ENCODE data around the gene MCOLN2. TPM values are rescaled to one million over a fixed set of nuclear protein-coding genes. Genes with fewer than 3 reads are reported as not detected.
"Not testable (repeated sequence)": the region's sequence is repeated elsewhere in the genome, so short reads cannot be mapped to it uniquely, and the experiment has no call there.

The MCOLN2 gene
- total and polyA plus RNA-seq, 4 donors: 0.29 to 0.89 (median 0.57) TPM

GRCh38 chr1:85022700-85023099, 25.8 kb upstream of the MCOLN2 start:
- H3K36me3 ChIP-seq (ENCODE audit: control insufficient read depth, insufficient read depth, low read length): no peaks in the 10 kb centered on the region
- H3K4me1 ChIP-seq (ENCODE audit: control insufficient read depth, insufficient read depth, low read length): no peaks in the 10 kb centered on the region
- DNase-seq (ENCODE audit: low read depth in 4 of 6, low spot score in 6 of 6): no peak
- no peaks in the 10 kb centered on the region for H3K27me3 ChIP-seq (ENCODE audit: control insufficient read depth, insufficient read depth, low read length)
- H3K9me3 ChIP-seq (ENCODE audit: control insufficient read depth, insufficient read depth, low read length): no peaks in the 10 kb centered on the region
- no peak overlapping the region for H3K4me3 ChIP-seq (ENCODE audit: low read depth, low read length)
- no peak overlapping the region for H3K27ac ChIP-seq (ENCODE audit: low read depth, low read length)

- Histone ChIP-seq H3K27ac (ENCODE audit: low read depth, low read length) (peak overlapping the region; percentile 44), H3K9me3 (ENCODE audit: control insufficient read depth, insufficient read depth, low read length) (no peaks in the 10 kb centered on the region), H3K36me3 (ENCODE audit: control insufficient read depth, insufficient read depth, low read length) (no peaks in the 10 kb centered on the region), H3K4me3 (ENCODE audit: low read depth, low read length) (no peak overlapping the region), H3K27me3 (ENCODE audit: control insufficient read depth, insufficient read depth, low read length) (no peaks in the 10 kb centered on the region), H3K4me1 (ENCODE audit: control insufficient read depth, insufficient read depth, low read length) (no peaks in the 10 kb centered on the region)
- DNase-seq (ENCODE audit: low read depth in 4 of 6, low spot score in 6 of 6): peak in 2 of 6 donors; percentile 13 to 31
- WGBS (ENCODE audit: insufficient coverage): 50% methylated on average over 1 of the region's 4 CpGs
Observed at GRCh38 chr1:85019994-85020393, 23.1 kb upstream of the MCOLN2 start.

GRCh38 chr1:85015826-85016225, 18.9 kb upstream of the MCOLN2 start:
- H3K9me3 ChIP-seq (ENCODE audit: control insufficient read depth, insufficient read depth, low read length): no peaks in the 10 kb centered on the region
- no CpG with 5 or more reads among the region's 1 CpG for WGBS (ENCODE audit: insufficient coverage)
- H3K4me1 ChIP-seq (ENCODE audit: control insufficient read depth, insufficient read depth, low read length): no peaks in the 10 kb centered on the region
- H3K27me3 ChIP-seq (ENCODE audit: control insufficient read depth, insufficient read depth, low read length): no peaks in the 10 kb centered on the region
- H3K36me3 ChIP-seq (ENCODE audit: control insufficient read depth, insufficient read depth, low read length): no peaks in the 10 kb centered on the region
- H3K4me3 ChIP-seq (ENCODE audit: low read depth, low read length): no peak overlapping the region
- H3K27ac ChIP-seq (ENCODE audit: low read depth, low read length): no peak overlapping the region
- no peak for DNase-seq (ENCODE audit: low read depth in 4 of 6, low spot score in 6 of 6)

GRCh38 chr1:85005641-85006040, 8.7 kb upstream of the MCOLN2 start:
- not testable (repeated sequence) for H3K27ac ChIP-seq (ENCODE audit: low read depth, low read length); DNase-seq (ENCODE audit: low read depth in 4 of 6, low spot score in 6 of 6); H3K27me3 ChIP-seq (ENCODE audit: control insufficient read depth, insufficient read depth, low read length); H3K36me3 ChIP-seq (ENCODE audit: control insufficient read depth, insufficient read depth, low read length); H3K4me3 ChIP-seq (ENCODE audit: low read depth, low read length); H3K4me1 ChIP-seq (ENCODE audit: control insufficient read depth, insufficient read depth, low read length); H3K9me3 ChIP-seq (ENCODE audit: control insufficient read depth, insufficient read depth, low read length)
- WGBS (ENCODE audit: insufficient coverage): no CpG with 5 or more reads among the region's 1 CpG

- peaks cover 27% of the 10 kb centered on the region for H3K27me3 ChIP-seq (ENCODE audit: control insufficient read depth, insufficient read depth, low read length)
- H3K27ac ChIP-seq (ENCODE audit: low read depth, low read length): no peak overlapping the region
- no peak for DNase-seq (ENCODE audit: low read depth in 4 of 6, low spot score in 6 of 6)
- peaks cover 4% of the 10 kb centered on the region for H3K9me3 ChIP-seq (ENCODE audit: control insufficient read depth, insufficient read depth, low read length)
- peaks cover 16% of the 10 kb centered on the region for H3K4me1 ChIP-seq (ENCODE audit: control insufficient read depth, insufficient read depth, low read length)
- no peaks in the 10 kb centered on the region for H3K36me3 ChIP-seq (ENCODE audit: control insufficient read depth, insufficient read depth, low read length)
- no peak overlapping the region for H3K4me3 ChIP-seq (ENCODE audit: low read depth, low read length)
Observed at GRCh38 chr1:85001742-85002141, 4.8 kb upstream of the MCOLN2 start.

- peaks cover 52% of the 10 kb centered on the region for H3K27me3 ChIP-seq (ENCODE audit: control insufficient read depth, insufficient read depth, low read length)
- no peak overlapping the region for H3K4me3 ChIP-seq (ENCODE audit: low read depth, low read length)
- no peaks in the 10 kb centered on the region for H3K36me3 ChIP-seq (ENCODE audit: control insufficient read depth, insufficient read depth, low read length)
- no peaks in the 10 kb centered on the region for H3K9me3 ChIP-seq (ENCODE audit: control insufficient read depth, insufficient read depth, low read length)
- 29% methylated on average over 10 of the region's 14 CpGs for WGBS (ENCODE audit: insufficient coverage)
- peak in 2 of 6 donors; percentile 3 to 15 for DNase-seq (ENCODE audit: low read depth in 4 of 6, low spot score in 6 of 6)
- peaks cover 22% of the 10 kb centered on the region for H3K4me1 ChIP-seq (ENCODE audit: control insufficient read depth, insufficient read depth, low read length)
- H3K27ac ChIP-seq (ENCODE audit: low read depth, low read length): no peak overlapping the region
Observed at GRCh38 chr1:84998642-84999280, 1.8 kb upstream of the MCOLN2 start.

- under 1% methylated on average over 57 of the region's 58 CpGs for WGBS (ENCODE audit: insufficient coverage)
Observed at GRCh38 chr1:84997667-84998600, 1.0 kb upstream of the MCOLN2 start.

GRCh38 chr1:84995484-84996334, 1.2 kb downstream of the MCOLN2 start:
- no peaks in the 10 kb centered on the region for H3K36me3 ChIP-seq (ENCODE audit: control insufficient read depth, insufficient read depth, low read length)
- no peak overlapping the region for H3K27ac ChIP-seq (ENCODE audit: low read depth, low read length)
- H3K4me3 ChIP-seq (ENCODE audit: low read depth, low read length): no peak overlapping the region
- H3K9me3 ChIP-seq (ENCODE audit: control insufficient read depth, insufficient read depth, low read length): no peaks in the 10 kb centered on the region
- H3K27me3 ChIP-seq (ENCODE audit: control insufficient read depth, insufficient read depth, low read length): peaks cover 49% of the 10 kb centered on the region
- 85% methylated on average over 9 of the region's 10 CpGs for WGBS (ENCODE audit: insufficient coverage)
- H3K4me1 ChIP-seq (ENCODE audit: control insufficient read depth, insufficient read depth, low read length): peaks cover 22% of the 10 kb centered on the region
- no peak for DNase-seq (ENCODE audit: low read depth in 4 of 6, low spot score in 6 of 6)

More at GRCh38 chr1:84997667-84998600, 1.0 kb upstream of the MCOLN2 start:
- peak in 4 of 6 donors; percentile 2 to 42 (median 25) for DNase-seq (ENCODE audit: low read depth in 4 of 6, low spot score in 6 of 6)
- Histone ChIP-seq H3K27ac (ENCODE audit: low read depth, low read length) (no peak overlapping the region), H3K4me1 (ENCODE audit: control insufficient read depth, insufficient read depth, low read length) (peaks cover 22% of the 10 kb centered on the region), H3K9me3 (ENCODE audit: control insufficient read depth, insufficient read depth, low read length) (no peaks in the 10 kb centered on the region), H3K27me3 (ENCODE audit: control insufficient read depth, insufficient read depth, low read length) (peaks cover 52% of the 10 kb centered on the region), H3K4me3 (ENCODE audit: low read depth, low read length) (peak overlapping the region; percentile 24), H3K36me3 (ENCODE audit: control insufficient read depth, insufficient read depth, low read length) (no peaks in the 10 kb centered on the region)

- WGBS (ENCODE audit: insufficient coverage): 86% methylated on average over 3 of the region's 8 CpGs
- Histone ChIP-seq H3K9me3 (ENCODE audit: control insufficient read depth, insufficient read depth, low read length) (no peaks in the 10 kb centered on the region), H3K4me1 (ENCODE audit: control insufficient read depth, insufficient read depth, low read length) (peaks cover 1% of the 10 kb centered on the region), H3K27ac (ENCODE audit: low read depth, low read length) (no peak overlapping the region), H3K27me3 (ENCODE audit: control insufficient read depth, insufficient read depth, low read length) (peaks cover 21% of the 10 kb centered on the region), H3K4me3 (ENCODE audit: low read depth, low read length) (no peak overlapping the region), H3K36me3 (ENCODE audit: control insufficient read depth, insufficient read depth, low read length) (no peaks in the 10 kb centered on the region)
- no peak for DNase-seq (ENCODE audit: low read depth in 4 of 6, low spot score in 6 of 6)
Observed at GRCh38 chr1:84991097-84991920, 5.6 kb downstream of the MCOLN2 start.

Data from spinal cord (tissue), 10 donors.